Thyroid gland (tissue), 4 donors: ENCODE measurements around the gene NAA80.

Source experiments
- CTCF ChIP-seq, 6 experiments: fragments of 200-600 bp in 3 of 6; fragments of 450-650 bp in 3 of 6; sonication (generic) in 3 of 6; IDR thresholded peaks; one replicate each; pipeline ENCODE4 v1.5.1; 2016 to 2019; ENCODE audit warnings: antibody characterized with exemption in 6 of 6, mild to moderate bottlenecking in 2 of 6, inconsistent platforms in 1 of 6, moderate library complexity in 1 of 6
- POLR2A ChIP-seq, 2 donors: fragments of 450-650 bp; IDR thresholded peaks; one replicate each; pipeline ENCODE4 v1.6.1; 2017; ENCODE audit warnings: antibody characterized with exemption in 2 of 2, mild to moderate bottlenecking in 2 of 2, moderate library complexity in 1 of 2

- TF ChIP-seq CTCF (IDR thresholded peaks at IDR 0.05) (no peak), POLR2A (IDR thresholded peaks at IDR 0.05) (no peak)
Observed at GRCh38 chr3:50296721-50297383, 2.4 kb downstream of the NAA80 start.
